ENCODE data around the gene PRPF6.

Gene PRPF6

DNA sequence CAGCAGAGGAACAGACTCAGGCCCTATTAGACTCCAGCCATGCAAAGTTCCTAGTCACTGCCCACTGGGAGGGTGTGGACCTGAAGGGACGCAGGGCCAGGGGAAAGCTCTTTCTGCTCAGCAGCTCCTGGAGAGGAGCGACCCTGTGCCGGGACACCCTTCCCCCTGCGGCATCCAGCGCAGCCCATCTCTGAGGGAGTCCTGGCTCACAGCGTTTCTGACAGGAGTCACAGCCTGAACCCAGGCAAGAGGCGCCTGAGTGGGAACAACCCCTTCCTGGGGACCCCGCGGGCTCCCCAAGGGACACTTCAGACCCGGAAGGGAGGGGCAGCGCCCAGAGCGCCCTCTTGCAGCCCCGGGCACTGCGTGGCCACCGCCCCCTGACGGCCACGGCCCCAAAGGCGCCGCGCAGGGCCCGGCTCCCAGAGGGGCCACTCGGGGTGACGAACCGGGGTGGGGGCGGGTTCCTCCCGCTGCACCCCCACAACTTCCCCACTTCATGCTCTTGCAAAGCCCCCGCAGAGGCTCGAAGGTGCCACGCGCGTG lies 25.6 kb upstream of the PRPF6 start:
- peak; percentile 89 for TF ChIP-seq CTCF (IDR thresholded peaks at IDR 0.05; ENCODE audit: poor library complexity, severe bottlenecking)
- DNase-seq (ENCODE audit: low spot score) (peak; percentile 87), ATAC-seq (ENCODE audit: low read depth) (no peak)
- peak overlapping the region; percentile 74 for H3K27ac ChIP-seq (ENCODE audit: poor library complexity, severe bottlenecking)
- H3K27me3 ChIP-seq (ENCODE audit: insufficient read depth, poor library complexity, severe bottlenecking): no peaks in the 10 kb centered on the region
- H3K4me1 ChIP-seq (ENCODE audit: insufficient read depth, poor library complexity, severe bottlenecking): peaks cover 14% of the 10 kb centered on the region
- H3K36me3 ChIP-seq (ENCODE audit: low read depth): peaks cover 13% of the 10 kb centered on the region
- no peaks in the 10 kb centered on the region for H3K9me3 ChIP-seq (ENCODE audit: severe bottlenecking)
- H3K4me3 ChIP-seq (ENCODE audit: severe bottlenecking): peak overlapping the region; percentile 88

DNA sequence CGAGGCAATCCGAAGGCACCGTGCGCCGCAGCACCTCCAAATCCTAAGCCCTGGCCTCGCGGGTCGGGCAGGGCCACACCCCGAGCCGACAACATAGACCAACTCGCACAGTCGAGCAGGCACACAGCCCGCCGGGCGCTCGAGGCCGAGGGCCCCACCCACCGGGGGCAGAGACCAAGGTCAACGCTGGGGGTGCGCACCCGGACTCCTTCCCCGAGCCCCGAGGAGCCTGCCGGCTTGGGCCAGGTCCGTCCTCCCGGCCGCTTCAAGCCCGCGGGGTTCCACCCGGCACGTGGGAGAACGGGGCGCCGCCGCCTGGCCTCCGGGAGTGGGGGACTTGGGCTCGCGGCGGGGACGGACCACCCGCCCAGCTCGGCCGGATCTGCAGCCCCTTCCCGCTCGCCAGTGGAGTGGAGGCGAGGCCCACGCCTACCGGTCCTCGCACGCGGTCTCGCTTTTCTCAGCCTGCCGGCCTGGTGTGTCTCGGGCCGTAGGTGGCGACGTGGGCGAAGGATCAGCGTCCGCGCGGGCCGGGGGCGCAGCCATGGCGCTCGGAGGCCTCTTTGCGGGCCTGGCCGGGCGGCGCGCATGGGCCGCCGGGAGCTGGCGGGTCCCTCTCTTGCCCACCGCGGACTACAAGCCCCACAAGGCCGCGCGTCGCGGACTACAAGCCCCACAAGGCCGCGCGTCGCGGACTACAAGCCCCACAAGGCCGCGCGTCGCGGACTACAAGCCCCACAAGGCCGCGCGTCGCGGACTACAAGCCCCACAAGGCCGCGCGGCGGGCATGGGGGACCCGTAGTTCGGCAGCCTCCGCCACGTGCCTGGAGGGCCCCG lies 24.9 kb upstream of the PRPF6 start, which contains the start of gene UCKL1:
Gene UCKL1, minus strand, starts transcription at position 590 of the 837 bp plus-strand sequence. Its CDS starts 44 bp downstream, at position 546.
- DNase-seq (ENCODE audit: low spot score): peak; percentile 88
- Histone ChIP-seq H3K4me1 (ENCODE audit: insufficient read depth, poor library complexity, severe bottlenecking) (peaks cover 14% of the 10 kb centered on the region), H3K36me3 (ENCODE audit: low read depth) (peaks cover 14% of the 10 kb centered on the region), H3K27me3 (ENCODE audit: insufficient read depth, poor library complexity, severe bottlenecking) (no peaks in the 10 kb centered on the region), H3K9me3 (ENCODE audit: severe bottlenecking) (no peaks in the 10 kb centered on the region), H3K4me3 (ENCODE audit: severe bottlenecking) (peak within 1 kb of the TSS; percentile 88), H3K27ac (ENCODE audit: poor library complexity, severe bottlenecking) (peak within 1 kb of the TSS; percentile 74)
- peak; percentile 67 for ATAC-seq (ENCODE audit: low read depth)
- peak; percentile 70 for TF ChIP-seq CTCF (IDR thresholded peaks at IDR 0.05; ENCODE audit: poor library complexity, severe bottlenecking)

GRCh38 chr20:63956664-63957003 lies 24.3 kb upstream of the PRPF6 start:
- Histone ChIP-seq H3K27ac (ENCODE audit: poor library complexity, severe bottlenecking) (peak overlapping the region; percentile 74), H3K27me3 (ENCODE audit: insufficient read depth, poor library complexity, severe bottlenecking) (no peaks in the 10 kb centered on the region), H3K9me3 (ENCODE audit: severe bottlenecking) (no peaks in the 10 kb centered on the region), H3K36me3 (ENCODE audit: low read depth) (peaks cover 19% of the 10 kb centered on the region), H3K4me3 (ENCODE audit: severe bottlenecking) (peak overlapping the region; percentile 88), H3K4me1 (ENCODE audit: insufficient read depth, poor library complexity, severe bottlenecking) (peaks cover 14% of the 10 kb centered on the region)
- no peak for DNase-seq (ENCODE audit: low spot score)
- no peak for TF ChIP-seq CTCF (IDR thresholded peaks at IDR 0.05; ENCODE audit: poor library complexity, severe bottlenecking)
- no peak for ATAC-seq (ENCODE audit: low read depth)

DNA sequence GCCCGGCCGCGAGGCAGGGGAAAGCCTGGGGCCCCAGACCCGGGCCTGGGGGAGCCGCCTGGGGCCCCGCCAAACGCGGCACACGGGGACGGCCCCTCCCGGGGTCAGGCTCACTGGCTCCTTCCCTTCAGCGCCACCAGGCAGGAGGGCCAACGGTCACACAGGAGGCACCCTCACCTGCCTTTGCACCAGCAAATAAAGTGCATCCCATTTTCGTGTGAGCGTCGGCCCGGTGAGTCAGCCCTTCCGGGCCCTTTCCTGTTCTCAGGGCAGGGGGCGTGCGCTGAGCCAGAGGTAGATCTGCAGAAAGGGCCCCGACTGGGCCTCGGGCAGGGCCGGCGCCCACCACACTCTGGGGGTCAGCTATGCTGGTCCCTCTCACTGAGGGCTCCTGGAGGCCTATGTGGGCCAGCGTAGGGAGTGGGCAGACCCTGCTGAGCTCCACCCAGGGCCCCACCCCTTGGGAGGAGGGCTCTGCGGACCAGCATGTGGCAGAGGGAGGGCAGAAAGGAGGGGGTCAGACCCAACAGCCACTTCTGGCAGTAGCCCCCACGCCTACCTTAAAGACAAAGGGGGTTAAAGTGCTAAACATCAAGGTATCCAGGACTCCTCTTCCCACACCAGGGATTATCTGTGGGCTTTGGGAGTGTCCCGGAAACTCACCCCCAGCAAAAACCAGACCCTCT lies 23.8 kb upstream of the PRPF6 start:
- peaks cover 25% of the 10 kb centered on the region for H3K36me3 ChIP-seq (ENCODE audit: low read depth)
- H3K27ac ChIP-seq (ENCODE audit: poor library complexity, severe bottlenecking): peak overlapping the region; percentile 74
- DNase-seq (ENCODE audit: low spot score): peak; percentile 87
- H3K4me3 ChIP-seq (ENCODE audit: severe bottlenecking): peak overlapping the region; percentile 88
- H3K27me3 ChIP-seq (ENCODE audit: insufficient read depth, poor library complexity, severe bottlenecking): no peaks in the 10 kb centered on the region
- no peaks in the 10 kb centered on the region for H3K9me3 ChIP-seq (ENCODE audit: severe bottlenecking)
- TF ChIP-seq CTCF (IDR thresholded peaks at IDR 0.05; ENCODE audit: poor library complexity, severe bottlenecking): no peak
- ATAC-seq (ENCODE audit: low read depth): peak; percentile 73
- peaks cover 14% of the 10 kb centered on the region for H3K4me1 ChIP-seq (ENCODE audit: insufficient read depth, poor library complexity, severe bottlenecking)
